Heart left ventricle (tissue), 13 donors: ENCODE measurements around the gene C16orf95.

Experiments used
- CTCF ChIP-seq, 12 donors: fragments of 200-600 bp; sonication (generic) in 4 of 12; IDR thresholded peaks; one replicate each; pipeline versions ENCODE4 v1.5.0 to v1.8.0; 2018 to 2022; ENCODE audit warnings: antibody characterized with exemption in 12 of 12, mild to moderate bottlenecking in 5 of 12
- POLR2A ChIP-seq, 2 donors: fragments of 450-650 bp; IDR thresholded peaks; one replicate each; pipeline ENCODE4 v1.6.1; 2017; ENCODE audit warnings: antibody characterized with exemption in 2 of 2, mild to moderate bottlenecking in 2 of 2, moderate library complexity in 2 of 2
- donor health status: ischemic (EF 13 %, LVEDD 7.1; RV severe dilation, severe dysfunction).
- donor health status: DM: no; HTN: yes; CAD: no.
- donor health status: DM: no; HTN: no; CAD: no.
- donor health status: ischemic (EF 25% LVEDD 6.9; RV normal size, moderate dysfunction).
- donor health status: ischemic (EF 25% LVEDD 5.7; RV mildly dilated, moderate dysfunction).
- donor health status: ischemic (EF 35%, LVEDD 5.7; RV mildly dilated, moderate dysfunction).
- donor health status: nonischemic (EF 11% LVEDD 7.7; RV severe dilation, severe dysfunction).
- donor health status: DM: yes; HTN: yes; CAD: no.
- donor health status: PGD.
- donor health status: ischemic (EF 29% LVEDD 5.4; RV normal size, mild dysfunction).
- donor health status: nonischemic (EF 23%, LVEDD 6.1; RV moderate dilation, normal function).

GRCh38 chr16:87267566-87267965, 49.6 kb downstream of the C16orf95 start:
- TF ChIP-seq CTCF (IDR thresholded peaks at IDR 0.05) (no peak), POLR2A (IDR thresholded peaks at IDR 0.05) (no peak)
